CD1c-positive myeloid dendritic cell (primary cell): ENCODE data around the gene SPATA31D1.
"Not testable (repeated sequence)": the region's sequence is repeated elsewhere in the genome, so short reads cannot be mapped to it uniquely, and the experiment has no call there.

Source experiments
- DNase-seq: peaks from one replicate; pipeline ENCODE4 v3.0.0-alpha.2; 2016; ENCODE audit errors: extremely low spot score

Gene SPATA31D1

GRCh38 chr9:81988472-81988871, at the start of gene SPATA31D1:
Gene SPATA31D1 (plus strand): TSS chr9:81988772. CDS start chr9:81988819, 47 bp downstream.
- DNase-seq, result not testable (repeated sequence)

DNA sequence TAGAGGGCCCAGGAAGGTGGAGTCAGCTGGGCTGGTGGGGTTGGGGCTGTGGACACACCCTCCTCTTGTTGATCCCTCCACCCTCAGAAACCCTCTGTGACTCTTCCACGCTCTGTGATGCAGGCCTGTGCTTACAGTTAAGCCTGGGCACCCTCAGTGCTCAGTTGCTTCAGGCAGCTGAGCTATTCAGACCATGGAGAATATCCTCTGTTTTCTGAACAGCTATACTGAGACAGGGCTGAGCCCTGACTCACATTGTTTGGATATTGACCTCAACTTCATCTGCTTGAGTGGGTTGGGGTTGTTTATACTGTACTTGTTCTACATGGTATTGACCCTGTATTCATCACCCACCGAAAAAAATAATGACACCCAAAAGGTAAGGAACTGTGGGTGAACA, 45.2 kb upstream of the SPATA31D1 start, which contains the start of gene SPATA31D3:
SPATA31D3 (plus strand) TSS at position 108 of the 400 bp plus-strand sequence; CDS start at position 194, 86 bp downstream.
- not testable (repeated sequence) for DNase-seq

DNA sequence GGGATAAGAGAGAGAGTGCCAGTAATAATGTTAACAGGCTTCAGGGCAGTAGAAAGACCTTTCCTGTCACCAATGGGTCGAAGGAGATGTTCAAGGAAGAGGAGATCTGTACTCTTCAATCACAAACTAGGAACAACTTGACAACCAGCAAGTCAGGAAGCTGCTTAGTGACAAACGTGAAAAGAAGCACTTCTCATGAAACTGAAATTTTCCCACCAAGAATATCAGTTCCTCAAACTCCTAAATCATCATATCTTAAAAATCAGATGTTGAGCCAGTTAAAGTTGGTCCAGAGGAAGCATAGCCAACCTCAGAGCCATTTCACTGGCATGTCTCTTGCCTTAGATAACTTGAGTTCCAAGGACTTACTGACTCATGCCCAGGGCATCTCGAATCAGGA, 39.9 kb upstream of the SPATA31D1 start:
- DNase-seq, result not testable (repeated sequence)

- DNase-seq, result no peak
Measured at GRCh38 chr9:81953096-81953495, 35.5 kb upstream of the SPATA31D1 start.

DNA sequence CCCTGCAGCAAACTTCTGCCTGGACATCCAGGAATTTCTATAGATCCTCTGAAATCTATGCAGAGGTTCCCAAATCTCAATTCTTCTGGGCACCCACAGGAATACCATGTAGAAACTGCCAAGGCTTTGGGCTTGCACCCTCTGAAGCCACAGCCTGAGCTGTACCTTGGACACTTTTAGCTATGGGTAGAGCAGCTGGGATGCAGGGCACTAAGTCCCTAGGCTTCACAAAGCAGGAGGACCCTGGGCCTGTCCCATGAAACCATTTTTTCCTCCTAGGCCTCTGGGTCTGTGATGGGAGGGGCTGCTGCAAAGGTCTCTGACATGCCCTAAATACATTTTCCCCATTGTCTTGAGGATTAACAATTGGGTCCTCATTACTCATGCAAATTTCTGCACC, 32.9 kb upstream of the SPATA31D1 start:
- no peak for DNase-seq

DNA sequence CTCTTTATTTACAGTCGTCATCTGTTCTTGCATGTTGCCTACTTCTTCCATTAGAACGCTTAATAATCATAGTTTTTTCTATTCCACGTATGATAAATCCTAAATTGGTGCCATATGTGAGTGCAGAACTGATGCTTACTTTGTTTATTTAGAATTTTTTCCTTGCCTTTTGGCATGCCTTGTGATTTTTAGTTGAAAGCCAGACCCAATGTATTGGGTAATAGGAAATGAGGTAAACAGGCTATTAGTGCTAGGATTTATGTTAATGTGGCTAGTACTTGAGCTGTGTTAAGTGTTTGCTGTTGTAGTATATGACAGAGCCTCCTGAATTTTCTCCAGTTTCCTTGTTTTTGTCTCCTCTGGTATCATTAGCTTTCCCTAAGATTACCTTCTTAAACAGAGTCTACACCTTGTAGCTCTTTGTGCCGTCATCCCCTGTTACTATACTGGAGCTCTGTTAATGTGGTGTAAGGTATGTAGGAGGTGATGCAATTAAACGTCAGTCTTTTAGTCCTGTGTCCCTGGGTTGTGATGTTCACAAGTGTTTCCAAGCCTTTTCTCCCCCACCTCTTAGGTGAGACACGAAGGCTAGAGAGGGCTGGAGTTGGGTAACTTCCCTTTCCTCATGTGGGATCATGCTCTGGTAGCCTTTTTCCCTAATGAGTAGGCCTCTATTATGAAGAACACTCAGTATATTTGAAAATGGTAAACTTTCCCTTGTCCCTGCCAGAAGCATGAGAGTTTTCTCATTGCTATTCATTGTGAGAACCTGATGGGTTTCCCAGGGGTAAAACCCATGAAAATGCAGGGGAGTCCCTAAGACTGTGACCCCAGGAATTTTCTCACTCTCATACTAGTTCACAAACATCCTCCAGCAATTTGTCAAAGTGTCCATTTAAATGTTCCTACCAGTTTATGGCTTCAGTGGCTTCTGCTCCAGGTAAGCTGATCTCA, 24.1 kb upstream of the SPATA31D1 start:
- no peak for DNase-seq

GRCh38 chr9:81968026-81968425, 20.5 kb upstream of the SPATA31D1 start:
- DNase-seq, result no peak

DNA sequence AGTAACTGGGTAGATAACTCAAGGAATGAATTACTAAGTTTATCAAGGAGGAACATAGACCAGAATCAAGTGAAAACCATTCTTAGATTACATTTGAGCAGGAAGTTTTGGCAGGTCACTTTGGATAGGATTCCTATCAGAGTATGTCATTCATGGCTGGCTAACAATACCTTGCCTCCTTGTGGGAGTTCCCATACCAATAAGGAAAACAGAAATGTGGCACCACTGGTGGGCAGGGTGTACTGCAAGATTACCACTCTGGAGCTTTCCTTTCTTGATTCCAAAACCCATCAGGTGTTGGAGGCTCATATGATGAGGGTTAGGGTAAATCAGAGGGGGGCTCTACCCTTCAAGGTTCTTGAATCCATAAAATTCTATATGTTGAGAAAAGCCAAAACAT, 18.6 kb upstream of the SPATA31D1 start:
- DNase-seq, result no peak

DNA sequence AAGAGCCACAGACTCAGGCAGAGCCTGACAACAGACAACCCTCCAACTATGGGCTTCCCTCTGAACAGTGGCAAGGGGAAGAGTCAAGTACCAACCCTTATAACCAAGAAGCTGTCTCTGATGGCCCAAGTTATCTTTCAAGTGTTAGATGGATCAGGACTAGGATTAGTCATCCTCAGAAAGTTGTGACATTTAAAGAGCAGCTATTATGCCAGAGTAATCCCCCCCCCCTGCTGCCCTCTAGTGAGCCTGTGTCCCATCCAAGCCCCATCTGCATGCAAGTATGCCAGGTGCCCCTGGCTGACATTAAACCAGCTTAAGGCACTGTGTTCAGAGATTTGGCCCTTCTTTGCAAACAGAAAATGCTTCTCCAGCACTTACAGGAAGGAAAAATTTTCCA, 16.8 kb upstream of the SPATA31D1 start:
- DNase-seq, result no peak

- no peak for DNase-seq
Measured at GRCh38 chr9:81974764-81975163, 13.8 kb upstream of the SPATA31D1 start.

GRCh38 chr9:81976351-81976750, 12.2 kb upstream of the SPATA31D1 start:
- no peak for DNase-seq

GRCh38 chr9:81979196-81979595, 9.4 kb upstream of the SPATA31D1 start:
- DNase-seq, result no peak

DNA sequence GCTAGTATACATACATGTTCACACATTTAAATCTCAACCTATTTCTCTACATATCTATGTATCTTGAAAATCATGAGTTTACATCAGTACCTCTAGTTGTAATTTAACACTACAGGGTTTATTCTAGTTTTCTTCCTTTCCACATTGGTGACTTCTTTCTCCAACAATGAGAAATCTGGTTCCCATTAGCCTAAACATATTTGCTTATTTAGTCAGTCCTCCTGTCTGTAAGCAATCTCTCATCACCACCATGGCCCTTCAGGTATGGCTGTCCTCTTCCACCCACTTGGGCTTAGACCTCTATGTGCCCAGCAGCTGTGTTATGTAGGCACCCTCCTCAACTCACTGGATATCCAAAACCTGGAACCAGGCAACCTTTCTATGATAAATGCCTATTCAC, 8.0 kb upstream of the SPATA31D1 start:
- DNase-seq, result no peak

DNA sequence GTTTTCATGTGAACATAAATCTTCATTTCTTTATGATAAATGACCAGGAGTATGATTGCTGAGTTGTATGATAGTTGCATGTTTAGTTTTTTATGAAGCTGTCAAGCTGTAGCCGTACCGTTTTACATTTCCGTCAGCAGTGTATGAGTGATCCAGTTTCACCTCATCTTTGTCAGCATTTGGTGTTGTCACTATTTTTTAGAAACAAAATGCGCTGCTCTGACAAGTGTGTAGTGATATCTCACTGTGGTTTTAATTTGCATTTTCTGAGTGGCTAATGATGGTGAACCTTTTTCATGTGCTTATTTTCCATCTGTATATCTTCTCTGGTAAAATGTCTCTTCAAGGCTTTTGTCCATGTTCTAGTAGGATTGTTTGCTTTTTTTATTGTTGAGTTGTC, 6.7 kb upstream of the SPATA31D1 start:
- no peak for DNase-seq

- no peak for DNase-seq
Measured at GRCh38 chr9:81984928-81985327, 3.6 kb upstream of the SPATA31D1 start.

DNA sequence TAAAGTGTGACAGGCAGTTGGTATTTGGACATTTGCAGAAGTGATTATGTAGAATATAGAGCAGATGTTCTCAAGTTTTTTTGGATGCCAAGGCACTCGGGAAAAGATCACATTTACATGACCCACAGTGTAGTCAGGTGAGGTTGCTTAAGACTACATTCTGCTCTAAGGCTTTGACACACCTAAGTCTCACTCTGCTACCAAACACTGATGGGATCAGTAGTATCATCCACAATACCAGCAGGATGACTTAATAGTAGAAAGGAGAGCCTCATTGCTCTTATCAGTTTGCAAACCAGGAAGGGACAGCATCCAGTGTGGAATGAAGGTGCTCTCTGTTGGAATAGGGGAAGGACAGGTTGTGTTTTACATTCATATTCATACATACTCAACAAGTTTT, 2.5 kb upstream of the SPATA31D1 start:
- no peak for DNase-seq

GRCh38 chr9:81989700-81990099, 1.1 kb downstream of the SPATA31D1 start:
- no peak for DNase-seq

GRCh38 chr9:81993656-81994055, 5.1 kb downstream of the SPATA31D1 start:
- DNase-seq, result no peak

DNA sequence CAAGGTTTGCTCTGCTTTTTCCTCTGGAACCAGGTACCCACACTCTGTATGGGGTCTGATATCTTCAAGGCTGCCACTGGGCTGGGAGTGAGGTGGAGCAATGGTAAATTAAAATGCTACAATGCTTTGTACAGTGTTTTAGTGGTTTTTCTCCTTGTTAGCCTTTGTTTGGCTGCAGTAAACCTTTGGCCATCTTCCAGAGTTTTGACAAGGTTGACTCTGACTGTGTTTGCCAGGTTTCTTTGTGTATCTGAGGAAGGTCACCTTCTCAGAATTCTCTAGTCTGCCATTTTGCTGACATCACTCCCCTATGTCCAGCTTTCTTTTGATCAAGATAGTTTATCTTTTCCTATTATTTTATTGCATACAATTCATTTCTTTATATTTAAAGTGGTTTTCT, 11.2 kb downstream of the SPATA31D1 start:
- DNase-seq, result no peak

DNA sequence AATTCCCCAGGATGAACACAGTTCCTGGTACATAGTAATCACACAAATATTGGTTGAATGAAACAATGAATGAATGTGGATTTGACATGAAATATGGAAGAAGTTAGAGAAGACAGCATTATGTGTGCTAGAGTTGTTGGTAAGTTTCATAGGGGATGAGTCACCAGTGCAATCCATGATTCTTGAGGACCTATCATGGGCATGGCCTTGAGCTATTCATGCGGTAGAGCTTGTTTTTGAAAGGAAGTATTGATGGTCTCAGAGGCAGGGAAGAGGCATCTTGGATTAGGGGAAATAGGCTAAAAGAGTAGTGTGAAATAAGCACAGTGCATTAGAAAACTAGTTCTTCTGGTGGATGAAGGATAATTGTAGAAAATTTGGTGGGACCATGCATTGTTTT, 22.1 kb downstream of the SPATA31D1 start:
- DNase-seq, result no peak

DNA sequence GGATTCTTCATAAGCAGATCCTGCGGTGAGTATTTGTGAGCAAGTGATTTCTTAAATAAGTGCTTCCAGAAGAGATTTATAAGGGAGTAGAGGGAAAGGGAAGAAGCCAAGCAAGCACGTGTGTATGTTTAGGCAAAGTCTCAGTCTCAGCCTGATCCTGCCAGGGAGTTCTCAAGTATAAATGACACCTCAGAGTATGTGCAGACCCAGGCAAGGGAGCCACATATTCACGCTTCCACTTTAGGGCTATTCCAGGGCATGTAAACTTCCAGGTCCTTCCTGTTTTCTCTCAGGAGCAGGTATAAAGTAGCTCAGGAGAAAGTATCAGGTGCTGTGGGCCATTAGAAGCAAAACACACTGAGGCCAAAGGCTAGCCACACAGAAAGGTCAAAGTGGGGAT, 22.6 kb downstream of the SPATA31D1 start:
- DNase-seq, result no peak

GRCh38 chr9:82012276-82012675, 23.7 kb downstream of the SPATA31D1 start:
- no peak for DNase-seq

DNA sequence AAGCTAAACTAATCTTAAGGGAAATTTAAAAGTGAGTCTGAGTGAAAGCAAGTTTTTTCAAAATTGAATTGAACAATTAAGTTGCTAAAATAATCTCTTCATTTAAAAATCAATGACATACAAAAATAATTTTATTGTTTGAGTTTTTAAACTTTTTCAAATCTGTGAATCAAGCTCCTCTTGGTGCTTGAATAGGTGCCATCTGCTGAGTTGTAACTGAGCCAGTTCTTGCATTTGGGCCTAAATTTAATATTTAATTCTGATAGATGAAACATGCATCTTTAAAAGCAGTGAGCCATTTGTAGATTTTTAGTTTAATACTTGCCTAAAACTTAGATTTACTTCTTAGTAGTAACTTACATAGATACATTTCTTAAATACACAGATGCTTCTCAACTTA, 31.8 kb downstream of the SPATA31D1 start:
- DNase-seq, result no peak
